NCI-H1092 (cell line): ENCODE results near the gene CCDC50.

Experiments
- DNase-seq: peaks from one replicate; lab custom pipeline; 2025; lab: John Stamatoyannopoulos, UW

The CCDC50 gene, protein sequence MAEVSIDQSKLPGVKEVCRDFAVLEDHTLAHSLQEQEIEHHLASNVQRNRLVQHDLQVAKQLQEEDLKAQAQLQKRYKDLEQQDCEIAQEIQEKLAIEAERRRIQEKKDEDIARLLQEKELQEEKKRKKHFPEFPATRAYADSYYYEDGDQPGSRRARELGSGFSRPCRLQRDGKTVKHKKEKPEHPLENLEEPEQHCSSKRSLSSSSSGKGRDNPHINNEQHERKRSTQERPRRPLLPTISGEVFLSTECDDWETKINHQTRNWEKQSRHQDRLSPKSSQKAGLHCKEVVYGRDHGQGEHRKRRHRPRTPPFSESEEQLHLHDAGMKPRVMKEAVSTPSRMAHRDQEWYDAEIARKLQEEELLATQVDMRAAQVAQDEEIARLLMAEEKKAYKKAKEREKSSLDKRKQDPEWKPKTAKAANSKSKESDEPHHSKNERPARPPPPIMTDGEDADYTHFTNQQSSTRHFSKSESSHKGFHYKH

DNA sequence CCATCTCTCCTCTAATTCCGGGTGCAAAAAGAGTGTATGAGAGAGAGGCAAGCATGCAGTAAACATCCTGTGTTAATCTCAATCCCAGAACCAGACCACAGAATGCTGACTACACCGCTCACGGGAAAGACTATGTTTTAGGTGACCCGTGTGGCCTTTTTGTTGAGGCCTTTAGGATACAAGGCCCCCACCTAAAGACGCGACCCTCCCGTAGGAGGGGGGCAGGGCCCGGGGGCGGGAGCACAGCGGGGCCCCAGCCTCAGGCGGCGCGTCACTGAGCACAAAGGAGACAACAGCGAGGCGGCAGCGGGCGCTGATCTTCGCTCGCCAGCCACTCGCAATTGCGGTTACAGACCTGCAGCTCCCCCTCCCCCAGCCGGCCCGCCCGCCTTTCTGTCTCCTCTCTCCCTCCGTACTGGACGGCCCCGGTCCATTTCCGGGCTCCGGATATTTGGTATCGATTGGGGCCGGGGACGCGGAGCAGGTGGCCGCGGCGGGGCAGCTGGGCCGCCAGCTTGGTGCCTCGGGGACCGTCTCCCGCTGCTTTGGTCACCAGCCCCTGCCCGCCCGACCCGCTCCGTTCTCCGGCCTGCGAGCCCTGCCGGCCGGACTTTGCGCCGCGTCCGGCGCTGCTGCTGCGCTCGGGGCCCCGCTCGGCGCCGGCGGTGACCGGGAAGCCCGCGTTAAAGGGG lies at the start of gene CCDC50:
Gene CCDC50 (plus strand): TSS at position 433 of the 692 bp plus-strand sequence. CDS start 281 bp downstream, outside the sequence.
- DNase-seq: peak; percentile 71

DNA sequence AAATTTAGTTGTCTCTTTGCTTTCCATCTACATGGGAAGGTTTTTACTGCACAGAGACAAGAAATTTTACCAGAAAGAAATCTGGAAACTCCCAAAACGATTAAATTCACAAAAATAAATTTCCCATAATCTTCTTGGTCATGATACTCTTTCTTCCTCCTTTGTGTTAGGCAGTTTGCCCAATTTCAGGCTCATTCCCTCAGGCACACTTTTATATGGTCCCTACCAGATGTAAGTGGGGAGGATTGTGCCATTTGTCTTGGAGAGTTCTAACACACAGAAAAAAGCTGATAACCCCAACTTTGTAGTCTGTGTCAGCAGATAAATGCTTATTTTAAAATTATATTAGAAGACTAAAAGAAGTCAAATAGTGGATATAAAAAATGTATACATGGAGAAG lies 49.1 kb upstream of the CCDC50 start:
- DNase-seq: no peak

DNA sequence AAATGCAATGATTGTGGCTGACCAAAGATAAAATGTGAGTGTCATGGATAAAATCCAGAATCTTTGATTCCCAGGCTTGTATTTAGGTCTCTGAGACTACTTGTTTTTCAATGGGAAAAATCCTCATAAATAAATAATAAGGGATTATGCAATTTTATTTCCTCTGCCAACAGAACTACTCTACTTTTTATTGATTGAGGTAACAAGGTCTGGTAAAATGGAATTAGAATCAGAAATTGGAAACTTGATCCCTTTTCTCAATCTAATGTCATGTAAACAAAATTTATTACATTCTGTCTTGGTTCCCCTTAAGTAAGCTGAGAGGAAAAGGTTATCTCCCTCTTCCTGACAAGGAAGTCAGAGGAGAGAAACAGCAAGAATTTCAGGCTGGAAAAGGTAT lies 48.3 kb upstream of the CCDC50 start:
- no peak for DNase-seq

- DNase-seq: no peak
Measured at GRCh38 chr3:191282251-191283185, 46.7 kb upstream of the CCDC50 start.

GRCh38 chr3:191283400-191283799 lies 45.8 kb upstream of the CCDC50 start:
- DNase-seq: no peak

DNA sequence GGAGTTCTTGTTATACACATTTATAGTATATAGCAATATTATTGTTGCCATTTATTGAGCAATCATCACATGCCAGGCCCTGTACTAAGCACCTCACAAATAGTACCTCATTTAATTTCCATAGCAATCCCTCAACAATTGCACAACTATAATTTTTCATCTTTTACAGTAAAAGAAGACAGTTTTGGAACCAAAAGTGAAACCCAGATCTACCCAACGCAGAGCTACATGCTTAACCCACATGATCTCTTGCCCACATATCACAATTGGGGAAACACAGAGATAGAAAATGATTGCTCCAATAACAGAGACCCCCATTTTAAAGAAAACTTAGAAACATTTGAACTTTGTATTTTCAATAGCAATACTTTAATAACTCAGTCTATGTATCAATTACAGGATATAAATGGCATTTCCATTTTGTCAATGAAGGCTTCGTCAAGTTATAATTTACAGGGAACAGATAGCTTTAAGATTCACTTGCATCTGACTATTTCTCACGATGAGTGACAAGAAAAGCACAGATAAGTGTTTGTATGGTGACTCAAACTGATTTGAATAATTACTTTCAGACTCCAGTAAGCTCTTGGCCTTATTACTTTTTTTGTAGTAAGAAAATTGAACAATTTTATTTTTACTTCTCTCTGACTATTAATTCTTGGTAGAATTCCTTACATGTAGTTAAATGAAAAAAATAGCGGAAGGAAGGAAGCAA lies 38.7 kb upstream of the CCDC50 start:
- no peak for DNase-seq

- DNase-seq: no peak
Measured at GRCh38 chr3:191292243-191293015, 36.8 kb upstream of the CCDC50 start.

- DNase-seq: no peak
Measured at GRCh38 chr3:191294291-191294690, 34.9 kb upstream of the CCDC50 start.

GRCh38 chr3:191296041-191296541 lies 33.1 kb upstream of the CCDC50 start:
- no peak for DNase-seq

DNA sequence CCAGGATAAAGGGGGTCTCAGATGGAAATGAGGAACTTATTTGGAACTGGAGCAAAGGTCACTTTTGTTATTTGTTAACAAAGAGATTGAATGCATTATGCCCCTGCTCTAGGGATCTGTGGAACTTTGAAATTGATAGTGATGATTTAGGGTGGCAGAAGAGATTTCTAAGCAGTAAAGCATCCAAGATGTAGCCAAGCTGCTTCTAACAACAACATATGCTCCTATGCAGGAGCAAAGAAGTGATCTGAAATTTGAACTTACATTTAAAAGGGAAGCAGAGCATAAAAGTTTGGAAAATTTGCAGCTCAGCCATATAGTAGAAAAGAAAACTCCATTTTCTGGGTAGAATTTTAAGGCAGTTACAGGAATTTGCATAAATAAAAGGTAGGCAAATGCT lies 30.3 kb upstream of the CCDC50 start:
- no peak for DNase-seq

DNA sequence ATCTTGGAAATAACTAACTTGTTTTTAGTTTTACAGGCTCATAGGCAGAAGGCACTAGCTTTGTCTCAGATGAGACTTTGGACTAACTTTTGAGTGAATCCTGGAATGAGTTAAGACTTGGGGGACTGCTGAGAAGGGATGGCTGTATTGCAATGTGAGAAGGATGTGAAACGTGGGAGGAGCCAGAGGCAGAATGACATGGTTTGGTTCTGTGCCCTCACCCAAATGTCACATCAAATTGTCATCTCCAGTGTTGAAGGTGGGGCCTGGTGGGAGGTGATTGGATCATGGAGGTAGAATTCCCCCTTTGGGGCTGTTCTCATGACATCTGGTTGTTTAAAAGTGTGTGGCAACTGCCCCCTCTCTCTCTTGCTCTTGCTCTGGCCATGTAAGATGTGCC lies 28.8 kb upstream of the CCDC50 start:
- no peak for DNase-seq

DNA sequence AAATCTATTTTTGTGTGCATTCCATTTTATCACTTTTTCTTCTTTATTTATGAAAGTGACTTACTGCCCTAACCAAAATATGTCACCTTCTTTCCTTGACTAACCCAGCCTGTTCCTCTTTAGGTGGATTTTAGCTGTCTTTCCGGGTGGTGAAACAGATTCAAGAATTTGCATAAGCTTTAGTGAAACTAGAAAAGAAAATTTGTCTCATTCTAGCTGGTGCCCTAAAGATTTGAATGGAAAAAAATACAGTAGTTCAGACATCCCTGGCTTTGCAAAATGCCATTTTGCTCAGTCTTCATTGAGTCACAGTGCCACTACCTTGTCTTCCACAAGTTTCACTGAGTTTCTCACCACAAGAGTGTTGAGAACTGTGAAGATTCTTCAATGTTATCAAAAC lies 28.2 kb upstream of the CCDC50 start:
- DNase-seq: no peak

DNA sequence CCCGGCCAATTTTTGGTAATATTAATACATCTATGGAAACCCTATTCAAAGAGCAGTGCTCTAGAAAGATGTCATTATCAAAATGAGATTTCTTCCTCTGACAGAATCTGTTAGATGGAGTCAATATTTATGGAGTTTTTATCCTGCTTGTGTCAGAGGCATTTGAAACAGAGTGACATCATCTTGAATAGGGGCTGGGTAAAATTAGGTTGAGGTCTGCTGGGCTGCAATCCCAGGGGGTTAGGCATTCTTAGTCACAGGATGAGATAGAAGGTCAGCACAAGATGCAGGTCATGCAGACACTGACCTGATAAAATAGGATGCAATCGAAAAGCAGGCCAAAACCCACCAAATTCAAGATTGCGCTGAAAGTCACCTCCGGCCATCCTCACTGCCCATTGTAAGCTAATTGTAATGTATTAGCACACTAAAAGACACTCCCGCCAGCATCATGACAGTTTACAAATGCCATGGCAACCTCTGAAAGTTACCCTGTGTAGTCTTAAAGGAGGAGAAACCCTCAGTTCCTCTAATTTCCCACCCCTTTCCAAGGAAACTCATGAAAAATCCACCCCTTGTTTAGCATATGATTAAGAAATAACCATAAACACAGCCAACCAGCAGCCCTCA lies 27.3 kb upstream of the CCDC50 start:
- no peak for DNase-seq

GRCh38 chr3:191302451-191302850 lies 26.7 kb upstream of the CCDC50 start:
- DNase-seq: no peak

GRCh38 chr3:191303596-191303995 lies 25.6 kb upstream of the CCDC50 start:
- DNase-seq: no peak

GRCh38 chr3:191306428-191306827 lies 22.8 kb upstream of the CCDC50 start:
- DNase-seq: no peak

DNA sequence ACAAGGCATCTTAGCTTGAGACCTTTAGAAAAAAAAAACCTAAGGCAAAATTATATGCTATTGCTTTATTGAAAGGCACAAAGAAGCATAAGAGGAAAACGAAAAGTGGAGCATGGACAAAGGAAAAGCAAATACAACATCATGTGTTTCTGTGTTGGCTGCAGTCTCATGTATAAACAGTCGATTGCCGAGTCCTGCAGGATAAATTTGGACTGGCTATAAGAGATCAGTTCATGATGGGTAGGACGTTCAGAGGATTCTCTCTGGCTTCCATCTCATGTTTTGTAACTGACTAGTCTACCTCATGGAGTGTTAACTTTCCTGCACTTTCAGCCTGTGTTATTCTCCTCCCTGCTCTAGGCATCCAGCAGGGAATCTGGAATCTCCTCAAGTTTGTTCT lies 21.9 kb upstream of the CCDC50 start:
- no peak for DNase-seq

- no peak for DNase-seq
Measured at GRCh38 chr3:191313296-191313695, 15.9 kb upstream of the CCDC50 start.

GRCh38 chr3:191314109-191314728 lies 15.0 kb upstream of the CCDC50 start:
- no peak for DNase-seq
